HEK293T (cell line): Measurements from ENCODE around the gene PIN1.
"Not testable (repeated sequence)": the region's sequence is repeated elsewhere in the genome, so short reads cannot be mapped to it uniquely, and the experiment has no call there.

Experiments
- CTCF ChIA-PET: fragments of 350-600 bp; formaldehyde crosslinking; extraction: SDS; loops from one replicate; lab custom pipeline; 2021; ENCODE audit warnings: antibody characterized with exemption, inconsistent platforms; lab: Yijun Ruan, JAX
- POLR2A ChIA-PET: fragments of 350-600 bp; formaldehyde crosslinking; extraction: SDS; loops from one replicate; lab custom pipeline; 2020; ENCODE audit warnings: antibody characterized with exemption, inconsistent platforms; lab: Yijun Ruan, JAX
- DNase-seq: peaks from one replicate; pipeline ENCODE4 v3.0.0; 2012; ENCODE audit warnings: mixed read lengths; ENCODE audit errors: extremely low spot score
- ARNT ChIP-seq: fragments of 450-650 bp; IDR thresholded peaks from 2 replicates; pipeline ENCODE4 v1.6.1; 2017; ENCODE audit warnings: mild to moderate bottlenecking
- BHLHE40 ChIP-seq: fragments of 450-650 bp; IDR thresholded peaks from 2 replicates; pipeline ENCODE4 v1.6.1; 2016; ENCODE audit warnings: mild to moderate bottlenecking, moderate library complexity, borderline replicate concordance
- CTBP1 ChIP-seq: fragments of 450-650 bp; IDR thresholded peaks from 2 replicates; pipeline ENCODE4 v1.6.1; 2016; ENCODE audit warnings: borderline replicate concordance
- ELF4 ChIP-seq: fragments of 450-650 bp; IDR thresholded peaks from 2 replicates; pipeline ENCODE4 v1.6.1; 2017; ENCODE audit warnings: antibody characterized with exemption
- FOXA1 ChIP-seq: fragments of 450-650 bp; IDR thresholded peaks from 2 replicates; pipeline ENCODE4 v1.6.1; 2016; ENCODE audit warnings: mild to moderate bottlenecking
- FOXK2 ChIP-seq: fragments of 450-650 bp; IDR thresholded peaks from 2 replicates; pipeline ENCODE4 v1.6.1; 2016; ENCODE audit warnings: mild to moderate bottlenecking
- FOXM1 ChIP-seq: fragments of 450-650 bp; IDR thresholded peaks from 2 replicates; pipeline ENCODE4 v1.6.1; 2017; ENCODE audit warnings: mild to moderate bottlenecking, borderline replicate concordance
- HDGF ChIP-seq: fragments of 450-650 bp; IDR thresholded peaks from 2 replicates; pipeline ENCODE4 v1.6.1; 2017; ENCODE audit warnings: antibody characterized with exemption, borderline replicate concordance
- L3MBTL2 ChIP-seq: fragments of 450-650 bp; conservative IDR thresholded peaks from 2 replicates; pipeline ENCODE4 v1.6.1; 2016; ENCODE audit warnings: mild to moderate bottlenecking
- LEF1 ChIP-seq: fragments of 450-650 bp; IDR thresholded peaks from 2 replicates; pipeline ENCODE4 v1.6.1; 2017; ENCODE audit warnings: mild to moderate bottlenecking, borderline replicate concordance
- NFRKB ChIP-seq: fragments of 450-650 bp; IDR thresholded peaks from 2 replicates; pipeline ENCODE4 v1.6.1; 2016; ENCODE audit warnings: mild to moderate bottlenecking, moderate library complexity
- PKNOX1 ChIP-seq: fragments of 450-650 bp; IDR thresholded peaks from 2 replicates; pipeline ENCODE4 v1.6.1; 2016
- SP1 ChIP-seq: fragments of 450-650 bp; IDR thresholded peaks from 2 replicates; pipeline ENCODE4 v1.6.1; 2017
- SUZ12 ChIP-seq: fragments of 450-650 bp; IDR thresholded peaks from 2 replicates; pipeline ENCODE4 v1.6.1; 2016; ENCODE audit warnings: mild to moderate bottlenecking
- TARDBP ChIP-seq: fragments of 450-650 bp; IDR thresholded peaks from 2 replicates; pipeline ENCODE4 v1.6.1; 2016
- ZNF384 ChIP-seq: fragments of 450-650 bp; IDR thresholded peaks from 2 replicates; pipeline ENCODE4 v1.6.1; 2016

Gene PIN1

GRCh38 chr19:9834726-9835506 lies at the start of gene PIN1:
Gene PIN1, plus strand, starts transcription at chr19:9835318. Its CDS starts 27 bp downstream, at chr19:9835345.
- no peak for TF ChIP-seq NFRKB
- TF ChIP-seq BHLHE40, result no peak
- peak; percentile 70 for TF ChIP-seq SP1
- TF ChIP-seq SUZ12, result no peak
- 0 out of 2 replicates have a peak, but pooled peaks have one; percentile 39 for TF ChIP-seq L3MBTL2
- no peak for TF ChIP-seq LEF1
- TF ChIP-seq ZNF384, result no peak
- no peak for TF ChIP-seq ARNT
- TF ChIP-seq TARDBP, result no peak
- TF ChIP-seq CTBP1, result peak; percentile 67
- TF ChIP-seq ELF4, result no peak
- no peak for TF ChIP-seq FOXM1
- no peak for TF ChIP-seq FOXA1
- TF ChIP-seq FOXK2, result no peak
- TF ChIP-seq PKNOX1, result peak; percentile 91
- no peak for TF ChIP-seq HDGF
- POLR2A ChIA-PET, result interaction anchor here (0.6 to 1.6 kb wide), 2 partner anchors 14 to 16 kb away, joined by 3 to 9 read pairs; partner anchors contain the start of gene FBXL12
- CTCF ChIA-PET, result interaction anchor here (0.5 to 0.6 kb wide), 3 partner anchors 16 to 120 kb away, joined by 3 to 4 read pairs (median 3); no protein-coding TSS in a partner anchor

GRCh38 chr19:9785367-9786331 lies 49.5 kb upstream of the PIN1 start:
- CTCF ChIA-PET, result no interaction called here
- POLR2A ChIA-PET, result no interaction called here
- TF ChIP-seq ZNF384, result no peak
- TF ChIP-seq SP1, result no peak
- no peak for TF ChIP-seq FOXA1
- TF ChIP-seq ARNT, result no peak
- no peak for TF ChIP-seq TARDBP
- peak; percentile 50 for TF ChIP-seq L3MBTL2
- no peak for TF ChIP-seq CTBP1
- DNase-seq, result peak; percentile 91

More at GRCh38 chr19:9834726-9835506, at the start of gene PIN1:
- DNase-seq, result peak; percentile 98

GRCh38 chr19:9786342-9786741 lies 48.8 kb upstream of the PIN1 start:
- no peak for DNase-seq
- ChIA-PET POLR2A (no interaction called here), CTCF (no interaction called here)
- TF ChIP-seq SP1 (no peak), ELF4 (no peak), CTBP1 (no peak), ZNF384 (no peak), HDGF (no peak), PKNOX1 (no peak), LEF1 (no peak), BHLHE40 (no peak), ARNT (no peak), FOXA1 (no peak), L3MBTL2 (no peak), NFRKB (no peak), TARDBP (no peak), SUZ12 (no peak), FOXM1 (no peak), FOXK2 (no peak)

GRCh38 chr19:9786819-9787218 lies 48.3 kb upstream of the PIN1 start:
- POLR2A ChIA-PET, result no interaction called here
- DNase-seq, result no peak
- CTCF ChIA-PET, result no interaction called here

GRCh38 chr19:9788604-9789003 lies 46.5 kb upstream of the PIN1 start:
- ChIA-PET CTCF (interaction anchor here (0.7 kb wide), 1 partner anchor 64 kb away, joined by 3 read pairs; no protein-coding TSS in a partner anchor), POLR2A (interaction anchor here (1.0 kb wide), 1 partner anchor 20 kb away, joined by 3 read pairs; the partner anchor contains the start of gene ZNF846)
- DNase-seq, result not testable (repeated sequence)

More at GRCh38 chr19:9786819-9787218, 48.3 kb upstream of the PIN1 start:
- TF ChIP-seq TARDBP, result no peak
- no peak for TF ChIP-seq LEF1
- TF ChIP-seq CTBP1, result no peak

- CTCF ChIA-PET, result interaction anchor here (0.7 kb wide), 1 partner anchor 64 kb away, joined by 3 read pairs; no protein-coding TSS in a partner anchor
- POLR2A ChIA-PET, result no interaction called here
- DNase-seq, result no peak
- TF ChIP-seq HDGF (no peak), FOXM1 (no peak), ZNF384 (no peak), BHLHE40 (no peak), ARNT (no peak), SUZ12 (no peak), L3MBTL2 (no peak), NFRKB (no peak), FOXK2 (no peak), PKNOX1 (no peak), LEF1 (no peak), ELF4 (no peak), CTBP1 (no peak)
Observed at GRCh38 chr19:9789066-9789465, 46.1 kb upstream of the PIN1 start.

- POLR2A ChIA-PET, CTCF ChIA-PET, DNase-seq: not testable (repeated sequence)
Observed at GRCh38 chr19:9789579-9789978, 45.5 kb upstream of the PIN1 start.

GRCh38 chr19:9791073-9791367 lies 44.1 kb upstream of the PIN1 start:
- DNase-seq, POLR2A ChIA-PET: not testable (repeated sequence)
- CTCF ChIA-PET, result interaction anchor here (0.7 kb wide), 1 partner anchor 586 kb away, joined by 6 read pairs; no protein-coding TSS in a partner anchor
